Naive B cell (primary cell): ENCODE data around the gene RIMBP3B. TPM values are rescaled to one million over a fixed set of nuclear protein-coding genes. Genes with fewer than 3 reads are reported as not detected.
"Not testable (repeated sequence)": the region's sequence is repeated elsewhere in the genome, so short reads cannot be mapped to it uniquely, and the experiment has no call there.

Experiments used
- ATAC-seq, 2 donors: fragments of 150-1000 bp; cut with Tn5 transposase; 2 replicates each; pipeline ENCODE4 v1.10.0; 2021; ENCODE audit warnings: low read depth in 2 of 2, mild to moderate bottlenecking in 2 of 2, moderate library complexity in 2 of 2
- DNase-seq: peaks from one replicate; pipeline ENCODE4 v3.0.0; 2022
- H3K27ac Mint-ChIP-seq, 6 donors: one replicate each; pipeline ENCODE4 v1.8.0; 2020 to 2022; ENCODE audit warnings: mild to moderate bottlenecking in 6 of 6, mixed read lengths in 6 of 6, moderate library complexity in 5 of 6, inconsistent platforms in 2 of 6
- H3K27me3 Mint-ChIP-seq, 3 donors: one replicate each; pipeline ENCODE4 v1.8.0; 2021 to 2022; ENCODE audit warnings: mixed read lengths in 3 of 3, mild to moderate bottlenecking in 1 of 3
- H3K36me3 Mint-ChIP-seq, 2 donors: one replicate each; pipeline ENCODE4 v1.8.0; 2020 to 2022; ENCODE audit warnings: mixed read lengths in 2 of 2, inconsistent platforms in 1 of 2, mild to moderate bottlenecking in 1 of 2
- H3K4me1 Mint-ChIP-seq, 3 donors: one replicate each; pipeline ENCODE4 v1.8.0; 2020 to 2022; ENCODE audit warnings: mixed read lengths in 3 of 3, inconsistent platforms in 1 of 3, mild to moderate bottlenecking in 1 of 3, moderate library complexity in 1 of 3
- H3K4me3 Mint-ChIP-seq, 8 donors: one replicate each; pipeline ENCODE4 v1.8.0; 2020 to 2022; ENCODE audit warnings: mild to moderate bottlenecking in 8 of 8, mixed read lengths in 8 of 8, moderate library complexity in 8 of 8, inconsistent platforms in 2 of 8
- H3K9me3 Mint-ChIP-seq, 7 donors: one replicate each; pipeline ENCODE4 v1.8.0; 2020 to 2022; ENCODE audit warnings: mixed read lengths in 7 of 7, mild to moderate bottlenecking in 5 of 7, inconsistent platforms in 2 of 7, moderate library complexity in 1 of 7
- polyA plus RNA-seq, 6 donors: library from polyadenylated mRNA; unstranded; fragments of 300-500 nt; fragmentation: Illumina TruSeq; gene quantifications; one replicate each; pipeline ENCODE4 v1.2.3, GENCODE V29; 2021; ENCODE audit warnings: low read depth in 6 of 6

Gene RIMBP3B
- polyA plus RNA-seq, 6 donors from 2014 or later, result 0.10 to 0.21 (median 0.16) TPM; not detected in 2

- not testable (repeated sequence) for ATAC-seq, H3K27me3 Mint-ChIP-seq, H3K4me1 Mint-ChIP-seq, H3K9me3 Mint-ChIP-seq, H3K27ac Mint-ChIP-seq, H3K36me3 Mint-ChIP-seq, H3K4me3 Mint-ChIP-seq, DNase-seq
Measured at GRCh38 chr22:21434378-21435233, 51.1 kb downstream of the RIMBP3B start.

GRCh38 chr22:21435998-21436810, 52.7 kb downstream of the RIMBP3B start:
- H3K27ac Mint-ChIP-seq, H3K4me3 Mint-ChIP-seq, ATAC-seq, H3K36me3 Mint-ChIP-seq, DNase-seq, H3K4me1 Mint-ChIP-seq, H3K9me3 Mint-ChIP-seq, H3K27me3 Mint-ChIP-seq: not testable (repeated sequence)

DNA sequence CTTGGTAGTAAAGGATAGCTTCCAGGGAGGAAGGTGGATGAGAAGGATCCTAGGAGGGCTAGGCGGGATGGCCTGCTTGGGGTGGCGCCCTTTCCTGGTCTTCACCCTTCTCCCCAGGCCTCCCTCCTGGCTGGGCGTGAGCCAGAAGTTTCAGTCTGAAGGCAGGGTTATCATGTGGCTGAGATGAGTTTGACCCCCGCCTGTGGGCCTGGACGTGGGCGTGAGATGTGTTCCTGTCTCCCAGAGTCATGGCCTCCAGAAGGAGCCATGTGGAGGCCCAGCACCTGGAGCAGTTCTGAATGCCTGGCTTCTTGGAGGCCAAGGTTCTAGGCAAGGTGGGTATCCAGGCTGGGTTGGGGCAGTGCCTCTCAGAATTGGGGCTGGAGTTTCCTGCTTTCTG, 54.5 kb downstream of the RIMBP3B start:
- not testable (repeated sequence) for H3K4me1 Mint-ChIP-seq, DNase-seq, ATAC-seq, H3K4me3 Mint-ChIP-seq, H3K27me3 Mint-ChIP-seq, H3K9me3 Mint-ChIP-seq, H3K27ac Mint-ChIP-seq, H3K36me3 Mint-ChIP-seq

Other genes starting within 250 kb of the RIMBP3B start
- gene HIC2, start 33.6 kb downstream of the RIMBP3B start, polyA plus RNA-seq, result 1 to 10 TPM in 1 of 6 donors, under 1 TPM in 5; 0.35 to 1.3 (median 0.60) TPM
- 1 to 10 TPM in 4 of 6 donors, under 1 TPM in 2; 0.62 to 2.5 (median 1.6) TPM for gene TMEM191C, start 83.6 kb downstream of the RIMBP3B start, polyA plus RNA-seq
- under 1 TPM in 2 of 6 donors, not detected in 4; 0.21 to 0.48 TPM for gene RIMBP3C, start 167.7 kb downstream of the RIMBP3B start, polyA plus RNA-seq
- gene UBE2L3, start 184.0 kb downstream of the RIMBP3B start, polyA plus RNA-seq, result 100 to 1,000 TPM in 2 of 6 donors, 10 to 100 TPM in 4; 84.4 to 106 (median 95.3) TPM
- gene YDJC, start 246.3 kb downstream of the RIMBP3B start, polyA plus RNA-seq, result 10 to 100 TPM; 54.7 to 97.9 (median 65.1) TPM
- gene CCDC116, start 249.0 kb downstream of the RIMBP3B start, polyA plus RNA-seq, result not detected